ENCODE measurements around the gene GABRD.

Gene GABRD

GRCh38 chr1:1984560-1985070, 34.5 kb upstream of the GABRD start:
- no peak for DNase-seq

DNA sequence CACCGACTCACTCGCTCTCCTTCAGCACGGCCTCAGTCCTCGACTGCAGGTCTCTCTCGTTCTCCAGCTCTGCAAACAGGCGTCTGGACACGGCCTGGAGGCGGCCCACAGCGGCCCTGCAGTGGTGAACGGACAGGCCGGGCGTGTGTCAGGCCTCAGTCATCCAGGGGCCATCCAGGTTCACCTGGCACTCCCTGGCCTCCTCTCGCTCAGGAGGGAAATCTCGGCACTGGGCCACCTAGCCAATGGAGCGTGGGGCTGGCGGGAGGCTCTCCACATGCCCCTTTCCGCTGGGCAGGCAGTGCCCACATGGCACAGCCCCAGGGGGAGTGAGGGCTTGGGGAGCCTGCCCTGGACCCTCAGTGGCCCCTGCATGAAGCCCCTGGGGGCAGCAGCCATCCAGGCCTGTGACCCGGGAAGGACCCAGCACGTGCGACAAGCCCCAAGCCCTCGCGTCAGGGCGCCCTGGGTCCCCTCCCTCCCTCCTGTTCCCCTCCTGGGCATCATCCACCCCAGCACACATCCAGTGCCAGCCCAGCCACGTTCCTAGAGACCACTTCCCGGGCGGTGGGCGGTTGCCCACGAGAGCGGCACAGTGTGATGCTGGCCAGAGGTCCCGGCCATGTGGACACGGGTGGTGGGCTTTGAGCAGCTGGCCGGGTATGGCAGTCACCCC, 33.6 kb upstream of the GABRD start:
- no peak for DNase-seq

DNA sequence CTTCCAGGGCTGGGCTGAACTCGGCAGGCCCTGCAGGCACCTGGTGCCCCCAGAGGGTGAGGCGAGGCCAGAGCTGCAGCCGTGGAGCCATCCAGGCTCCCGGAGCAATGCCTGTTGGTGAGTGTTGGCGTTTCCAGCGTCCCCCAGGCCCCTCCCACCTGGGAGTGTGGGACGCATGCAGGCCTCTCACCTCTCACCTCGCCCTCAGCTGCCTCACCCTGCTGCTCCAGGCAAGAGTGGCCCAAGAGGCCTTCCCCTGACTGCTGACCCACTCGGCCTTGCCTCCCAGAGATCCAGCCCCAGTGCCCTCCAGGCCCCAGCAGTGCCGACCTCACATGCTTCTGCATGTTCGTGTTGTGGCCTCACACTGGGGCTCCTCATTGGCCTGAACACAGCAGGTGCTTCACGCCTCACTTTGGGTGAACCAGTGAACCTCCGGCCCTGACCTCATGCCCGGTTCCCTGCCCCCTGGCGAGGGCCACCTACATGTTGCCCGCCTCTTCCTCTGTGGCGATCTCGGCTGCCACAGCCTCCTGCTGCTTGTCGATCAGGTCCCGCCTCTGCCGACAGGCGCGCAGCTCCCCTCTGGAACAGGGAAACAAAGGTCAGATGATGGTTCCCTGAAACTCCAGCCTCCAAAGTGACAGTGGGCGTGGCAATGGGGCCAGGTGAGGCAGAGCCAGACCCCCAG, 32.5 kb upstream of the GABRD start:
- DNase-seq: no peak

DNA sequence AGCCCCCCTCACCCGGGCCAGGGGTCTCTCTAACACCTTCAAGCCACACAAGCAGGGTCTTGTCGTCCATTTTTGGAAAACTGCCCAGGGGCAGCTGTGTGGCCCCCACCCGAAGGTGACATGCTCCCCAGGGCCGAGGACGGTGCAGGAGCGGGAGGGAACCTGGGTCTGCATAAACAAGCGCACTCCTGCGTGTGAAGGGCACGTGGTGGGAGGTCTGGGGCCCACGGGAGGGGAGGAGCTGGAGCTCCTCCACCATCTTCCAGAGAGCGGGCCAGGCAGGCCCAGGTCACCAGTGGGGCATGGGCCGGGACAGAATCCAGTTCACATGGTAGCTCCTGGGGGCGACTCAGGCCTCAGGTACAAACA, 32.0 kb upstream of the GABRD start:
- no peak for DNase-seq

GRCh38 chr1:1988061-1988945, 30.8 kb upstream of the GABRD start:
- DNase-seq: no peak

- DNase-seq: peak in 5 of 51 donors; percentile 11 to 49 (median 15)
These were observed 30.0 kb upstream of the GABRD start for GRCh38 chr1:1989102-1989542.

DNA sequence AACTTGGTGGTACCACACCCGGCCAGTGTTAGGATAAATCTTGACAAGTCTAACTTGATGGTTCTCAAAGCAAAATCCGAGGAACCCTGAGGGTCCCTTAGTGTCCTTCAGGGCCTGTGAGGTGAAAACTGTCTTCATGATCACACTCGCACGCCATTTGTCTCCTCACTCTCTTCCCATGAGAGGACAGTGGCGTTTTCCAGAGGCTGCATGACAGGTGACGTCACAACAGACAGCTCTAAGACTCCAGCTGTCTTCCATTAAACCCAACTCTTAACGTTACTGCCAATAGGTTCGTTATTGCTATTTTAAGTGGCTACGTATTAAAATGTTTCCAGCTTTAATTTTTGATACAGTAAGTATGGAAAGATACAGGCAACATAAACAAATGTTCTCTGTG, 29.4 kb upstream of the GABRD start:
- DNase-seq: no peak

- peak in 7 of 51 donors; percentile 8 to 39 (median 13) for DNase-seq
These were observed 28.9 kb upstream of the GABRD start for GRCh38 chr1:1990222-1990621.

- no peak for DNase-seq
These were observed 24.6 kb upstream of the GABRD start for GRCh38 chr1:1994536-1994935.

GRCh38 chr1:1996207-1996651, 22.9 kb upstream of the GABRD start:
- no peak for DNase-seq

GRCh38 chr1:1997576-1997975, 21.6 kb upstream of the GABRD start:
- no peak for DNase-seq

DNA sequence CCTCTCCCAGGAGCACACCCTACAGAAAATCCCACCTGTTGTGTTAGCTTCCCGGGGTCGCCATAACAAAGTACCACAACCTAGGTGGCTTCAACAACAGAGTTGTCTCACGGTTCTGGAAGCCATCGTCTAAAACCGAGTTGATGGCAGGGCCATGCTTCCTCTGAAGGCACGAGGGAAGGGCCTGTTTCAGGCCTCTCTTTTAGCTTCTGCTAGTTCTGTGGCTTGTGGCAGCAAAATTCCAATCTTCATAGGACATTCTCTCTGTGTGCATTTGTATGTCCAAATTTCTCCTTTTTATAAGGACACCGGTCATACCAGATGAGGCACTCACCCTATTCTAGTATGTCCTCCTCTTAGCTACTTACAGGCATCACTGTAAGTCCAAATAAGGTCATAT, 18.7 kb upstream of the GABRD start:
- DNase-seq: no peak

GRCh38 chr1:2000850-2001249, 18.3 kb upstream of the GABRD start:
- no peak for DNase-seq

DNA sequence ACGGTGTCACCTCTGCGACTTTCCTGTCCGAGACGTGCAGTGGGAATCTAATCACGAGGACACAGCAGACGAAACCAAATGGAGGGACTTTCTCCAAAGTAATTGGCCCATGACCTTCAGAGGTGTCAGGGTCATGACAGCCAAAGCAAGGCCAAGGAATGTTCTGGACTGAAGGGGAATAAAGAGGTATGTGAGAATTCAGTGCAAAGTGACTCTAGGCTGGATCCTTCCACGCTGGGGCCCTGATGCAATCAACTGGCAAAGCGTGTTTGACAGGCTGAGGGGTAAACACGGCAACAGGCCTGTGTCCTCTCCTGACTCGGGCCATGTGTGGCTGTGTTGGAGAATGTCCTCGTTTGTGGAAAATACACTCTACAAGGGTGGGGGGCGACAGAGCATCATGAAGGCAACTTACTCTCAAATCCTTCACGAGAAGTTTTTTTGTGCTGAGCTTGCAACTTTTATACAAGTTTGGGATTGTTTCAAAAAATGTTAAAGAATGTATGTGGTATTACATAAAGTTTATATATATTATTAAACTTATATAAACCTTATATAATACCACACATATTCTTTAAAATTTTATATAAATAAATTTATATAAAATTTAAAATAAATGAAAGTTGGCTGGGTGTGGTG, 17.3 kb upstream of the GABRD start:
- DNase-seq: no peak

- DNase-seq: peak in 35 of 51 donors; percentile 12 to 69 (median 49)
These were observed 15.5 kb upstream of the GABRD start, which contains the start of gene CFAP74 for GRCh38 chr1:2003541-2004131. Gene CFAP74, minus strand, starts transcription at chr1:2003786. Its CDS starts 12,830 bp downstream, at chr1:1990956.

- no peak for DNase-seq
These were observed 14.3 kb upstream of the GABRD start for GRCh38 chr1:2004856-2005255.

- no peak for DNase-seq
These were observed 9.8 kb upstream of the GABRD start for GRCh38 chr1:2009101-2010053.

DNA sequence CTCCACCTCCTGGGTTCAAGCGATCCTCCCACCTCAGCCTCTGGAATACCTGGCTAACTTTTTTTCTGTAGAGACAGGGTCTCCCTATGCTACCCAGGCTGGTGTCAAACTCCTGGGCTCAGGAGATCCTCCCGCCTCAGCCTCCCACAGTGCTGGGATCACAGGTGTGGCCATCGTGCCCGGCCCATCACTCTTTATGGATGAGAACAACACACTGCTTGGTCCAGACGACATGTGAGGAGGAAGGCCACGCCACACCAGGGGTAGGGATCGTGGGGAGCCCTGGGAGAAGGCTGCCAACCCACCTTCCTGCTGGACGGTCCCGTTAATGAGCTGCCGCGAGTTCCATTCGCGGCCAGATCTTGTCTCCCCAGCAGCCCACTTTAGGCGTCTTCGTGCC, 5.0 kb upstream of the GABRD start:
- DNase-seq: no peak

Data from hypothalamus (tissue), 51 donors.